Measurements from ENCODE around the gene ITPR1.

DNA sequence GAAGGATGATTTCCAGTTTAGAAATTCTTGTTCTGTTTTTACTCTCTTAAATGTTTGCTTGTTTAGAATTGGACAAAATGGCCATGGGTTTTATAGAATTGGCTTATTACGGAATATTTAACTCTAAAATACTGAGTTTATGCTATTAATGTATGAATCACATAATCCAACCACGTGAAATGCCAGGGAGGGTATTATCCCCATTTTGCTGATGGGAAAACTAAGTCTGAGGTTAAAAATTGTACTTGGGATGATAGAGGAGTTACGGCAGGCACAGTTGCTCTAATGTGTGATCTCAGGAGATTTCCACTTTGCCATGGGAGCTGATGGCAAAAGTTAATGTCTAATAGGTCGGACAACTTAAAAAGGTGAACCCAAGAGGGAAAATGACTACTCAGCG, 194.4 kb downstream of the ITPR1 start:
- TF ChIP-seq ZNF274 (IDR thresholded peaks at IDR 0.05; ENCODE audit: low read depth, low read length) (no peak), SUZ12 (IDR thresholded peaks at IDR 0.05; ENCODE audit: extremely low read depth, insufficient read depth, insufficient read length) (no peak), YY1 (IDR thresholded peaks at IDR 0.05; ENCODE audit: insufficient read depth, insufficient read length) (no peak)
